ENCODE measurements around the gene TMEM222. TPM values are rescaled to one million over a fixed set of nuclear protein-coding genes. Genes with fewer than 3 reads are reported as not detected.
A peak's percentile ranks its signal among the peaks of the same experiment; 100 is the strongest.

TMEM222 gene
- total RNA-seq, 1 experiment from 2014 or later = 28.7 TPM

DNA sequence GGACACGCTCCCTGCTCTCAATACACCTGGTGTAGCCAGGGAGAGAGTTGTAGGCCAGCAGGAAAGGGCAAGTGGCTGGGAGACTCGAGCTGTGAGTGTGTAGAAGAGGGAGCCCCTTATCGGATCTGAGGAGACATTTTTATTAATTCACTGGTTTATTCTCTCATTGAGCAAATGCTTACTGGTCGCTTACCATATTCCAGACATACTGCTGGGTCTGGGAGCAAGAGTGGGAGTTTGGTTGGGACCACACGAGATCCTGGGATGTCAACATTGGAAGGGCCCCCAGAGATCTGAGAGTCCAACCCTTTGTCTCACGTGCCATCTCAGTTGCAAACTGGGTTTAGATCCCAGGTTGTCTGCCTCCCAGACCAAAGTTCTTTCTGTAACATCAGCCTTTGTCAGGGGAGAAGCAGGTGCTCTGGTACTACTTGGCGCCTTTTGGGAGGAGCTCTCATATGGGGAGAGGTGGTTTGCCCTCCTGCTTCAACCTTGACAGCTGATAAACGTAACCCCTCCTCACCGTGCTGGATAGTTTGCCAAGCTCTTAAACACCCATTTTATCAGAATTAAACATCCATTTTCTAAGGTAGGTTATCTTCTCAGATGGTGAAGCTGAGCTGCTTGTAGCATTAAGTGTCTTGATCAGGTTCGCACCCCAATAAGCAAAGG, 742 bp downstream of the TMEM222 start:
- Mint-ChIP-seq H3K9me3 (no peaks in the 10 kb centered on the region), H3K36me3 (peaks cover 13% of the 10 kb centered on the region), H3K4me1 (peaks cover 17% of the 10 kb centered on the region), H3K27ac (peak overlapping the region; percentile 97), H3K4me3 (peak overlapping the region; percentile 98), H3K27me3 (ENCODE audit: low read depth) (peaks cover 4% of the 10 kb centered on the region)
- ChIA-PET CTCF (interaction anchor here (0.7 to 1.6 kb wide), 10 partner anchors 10 to 277 kb away, joined by 3 to 15 read pairs (median 4); partner anchors contain the start of gene MAP3K6), POLR2A (interaction anchor here (0.9 to 1.0 kb wide), 2 partner anchors 12 to 43 kb away, joined by 3 read pairs; no protein-coding TSS in a partner anchor)
- DNase-seq (ENCODE audit: low spot score) (no peak), ATAC-seq (no peak)
- TF ChIP-seq TCF7 (CRISPR knock-in tag; IDR thresholded peaks at IDR 0.05; ENCODE audit: low read depth) (no peak), ETV6 (CRISPR knock-in tag; IDR thresholded peaks at IDR 0.05) (no peak), TEAD4 (CRISPR knock-in tag; IDR thresholded peaks at IDR 0.05) (no peak), IRF2 (CRISPR knock-in tag; IDR thresholded peaks at IDR 0.05; ENCODE audit: borderline replicate concordance, low read depth) (no peak), MLX (CRISPR knock-in tag; IDR thresholded peaks at IDR 0.05) (no peak), ZNF263 (CRISPR knock-in tag; IDR thresholded peaks at IDR 0.05; ENCODE audit: low read depth) (no peak), CREB1 (CRISPR knock-in tag; IDR thresholded peaks at IDR 0.05) (no peak), OVOL2 (CRISPR knock-in tag; IDR thresholded peaks at IDR 0.05; ENCODE audit: borderline replicate concordance) (no peak), ZNF396 (CRISPR knock-in tag; IDR thresholded peaks at IDR 0.05; ENCODE audit: borderline replicate concordance) (no peak), ATF6 (CRISPR knock-in tag; IDR thresholded peaks at IDR 0.05) (no peak), USF2 (CRISPR knock-in tag; IDR thresholded peaks at IDR 0.05) (no peak), EMX1 (CRISPR knock-in tag; IDR thresholded peaks at IDR 0.05) (no peak)

GRCh38 chr1:27325286-27325685, 3.3 kb downstream of the TMEM222 start:
- no peak for DNase-seq (ENCODE audit: low spot score)
- Mint-ChIP-seq H3K4me3 (no peak overlapping the region), H3K9me3 (no peaks in the 10 kb centered on the region), H3K36me3 (peaks cover 13% of the 10 kb centered on the region), H3K27ac (no peak overlapping the region), H3K4me1 (peaks cover 13% of the 10 kb centered on the region), H3K27me3 (ENCODE audit: low read depth) (no peaks in the 10 kb centered on the region)
- no peak for ATAC-seq
- ChIA-PET POLR2A (no interaction called here), CTCF (interaction anchor here (0.7 to 1.7 kb wide), 3 partner anchors 16 to 63 kb away, joined by 3 to 4 read pairs (median 3); partner anchors contain the start of gene SYTL1)
- TF ChIP-seq, protein P1, sequence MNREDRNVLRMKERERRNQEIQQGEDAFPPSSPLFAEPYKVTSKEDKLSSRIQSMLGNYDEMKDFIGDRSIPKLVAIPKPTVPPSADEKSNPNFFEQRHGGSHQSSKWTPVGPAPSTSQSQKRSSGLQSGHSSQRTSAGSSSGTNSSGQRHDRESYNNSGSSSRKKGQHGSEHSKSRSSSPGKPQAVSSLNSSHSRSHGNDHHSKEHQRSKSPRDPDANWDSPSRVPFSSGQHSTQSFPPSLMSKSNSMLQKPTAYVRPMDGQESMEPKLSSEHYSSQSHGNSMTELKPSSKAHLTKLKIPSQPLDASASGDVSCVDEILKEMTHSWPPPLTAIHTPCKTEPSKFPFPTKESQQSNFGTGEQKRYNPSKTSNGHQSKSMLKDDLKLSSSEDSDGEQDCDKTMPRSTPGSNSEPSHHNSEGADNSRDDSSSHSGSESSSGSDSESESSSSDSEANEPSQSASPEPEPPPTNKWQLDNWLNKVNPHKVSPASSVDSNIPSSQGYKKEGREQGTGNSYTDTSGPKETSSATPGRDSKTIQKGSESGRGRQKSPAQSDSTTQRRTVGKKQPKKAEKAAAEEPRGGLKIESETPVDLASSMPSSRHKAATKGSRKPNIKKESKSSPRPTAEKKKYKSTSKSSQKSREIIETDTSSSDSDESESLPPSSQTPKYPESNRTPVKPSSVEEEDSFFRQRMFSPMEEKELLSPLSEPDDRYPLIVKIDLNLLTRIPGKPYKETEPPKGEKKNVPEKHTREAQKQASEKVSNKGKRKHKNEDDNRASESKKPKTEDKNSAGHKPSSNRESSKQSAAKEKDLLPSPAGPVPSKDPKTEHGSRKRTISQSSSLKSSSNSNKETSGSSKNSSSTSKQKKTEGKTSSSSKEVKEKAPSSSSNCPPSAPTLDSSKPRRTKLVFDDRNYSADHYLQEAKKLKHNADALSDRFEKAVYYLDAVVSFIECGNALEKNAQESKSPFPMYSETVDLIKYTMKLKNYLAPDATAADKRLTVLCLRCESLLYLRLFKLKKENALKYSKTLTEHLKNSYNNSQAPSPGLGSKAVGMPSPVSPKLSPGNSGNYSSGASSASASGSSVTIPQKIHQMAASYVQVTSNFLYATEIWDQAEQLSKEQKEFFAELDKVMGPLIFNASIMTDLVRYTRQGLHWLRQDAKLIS (CRISPR knock-in tag; IDR thresholded peaks at IDR 0.05; ENCODE audit: borderline replicate concordance) = no peak
- TF ChIP-seq SMAD3 (CRISPR knock-in tag; IDR thresholded peaks at IDR 0.05; ENCODE audit: borderline replicate concordance) = no peak
- TF ChIP-seq, protein P2, sequence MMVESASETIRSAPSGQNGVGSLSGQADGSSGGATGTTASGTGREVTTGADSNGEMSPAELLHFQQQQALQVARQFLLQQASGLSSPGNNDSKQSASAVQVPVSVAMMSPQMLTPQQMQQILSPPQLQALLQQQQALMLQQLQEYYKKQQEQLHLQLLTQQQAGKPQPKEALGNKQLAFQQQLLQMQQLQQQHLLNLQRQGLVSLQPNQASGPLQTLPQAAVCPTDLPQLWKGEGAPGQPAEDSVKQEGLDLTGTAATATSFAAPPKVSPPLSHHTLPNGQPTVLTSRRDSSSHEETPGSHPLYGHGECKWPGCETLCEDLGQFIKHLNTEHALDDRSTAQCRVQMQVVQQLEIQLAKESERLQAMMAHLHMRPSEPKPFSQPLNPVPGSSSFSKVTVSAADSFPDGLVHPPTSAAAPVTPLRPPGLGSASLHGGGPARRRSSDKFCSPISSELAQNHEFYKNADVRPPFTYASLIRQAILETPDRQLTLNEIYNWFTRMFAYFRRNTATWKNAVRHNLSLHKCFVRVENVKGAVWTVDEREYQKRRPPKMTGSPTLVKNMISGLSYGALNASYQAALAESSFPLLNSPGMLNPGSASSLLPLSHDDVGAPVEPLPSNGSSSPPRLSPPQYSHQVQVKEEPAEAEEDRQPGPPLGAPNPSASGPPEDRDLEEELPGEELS (CRISPR knock-in tag; IDR thresholded peaks at IDR 0.05) = no peak
- no peak for TF ChIP-seq ZNF121 (CRISPR knock-in tag; IDR thresholded peaks at IDR 0.05)
- no peak for TF ChIP-seq PRRX2 (CRISPR knock-in tag; IDR thresholded peaks at IDR 0.05)
- no peak for TF ChIP-seq TP53 (CRISPR knock-in tag; IDR thresholded peaks at IDR 0.05)
- no peak for TF ChIP-seq ATF6 (CRISPR knock-in tag; IDR thresholded peaks at IDR 0.05)
- TF ChIP-seq USF2 (CRISPR knock-in tag; IDR thresholded peaks at IDR 0.05) = no peak
